ENCODE data around the gene CCDC149. TPM values are rescaled to one million over a fixed set of nuclear protein-coding genes. Genes with fewer than 3 reads are reported as not detected.

Gene CCDC149
- total RNA-seq, 1 donor from 2014 or later, result 8.0 TPM

- Histone ChIP-seq H3K36me3 (ENCODE audit: control insufficient read depth, insufficient read depth, low read length) (no peaks in the 10 kb centered on the region), H3K27me3 (ENCODE audit: control insufficient read depth, insufficient read depth, low read length) (no peaks in the 10 kb centered on the region), H3K4me3 (ENCODE audit: low read depth, low read length) (no peak overlapping the region)
- no peak for DNase-seq (ENCODE audit: low read depth)
- TF ChIP-seq CTCF (IDR thresholded peaks at IDR 0.05; ENCODE audit: insufficient read depth, low read length, poor library complexity, severe bottlenecking), result no peak
Measured at GRCh38 chr4:24897639-24898038, 15.2 kb downstream of the CCDC149 start.

- Histone ChIP-seq H3K27me3 (ENCODE audit: control insufficient read depth, insufficient read depth, low read length) (no peaks in the 10 kb centered on the region), H3K4me3 (ENCODE audit: low read depth, low read length) (no peak overlapping the region), H3K36me3 (ENCODE audit: control insufficient read depth, insufficient read depth, low read length) (no peaks in the 10 kb centered on the region)
- DNase-seq (ENCODE audit: low read depth), result no peak
- TF ChIP-seq CTCF (IDR thresholded peaks at IDR 0.05; ENCODE audit: insufficient read depth, low read length, poor library complexity, severe bottlenecking), result no peak
Measured at GRCh38 chr4:24896977-24897376, 15.9 kb downstream of the CCDC149 start.

- TF ChIP-seq CTCF (IDR thresholded peaks at IDR 0.05; ENCODE audit: insufficient read depth, low read length, poor library complexity, severe bottlenecking), result no peak
- H3K36me3 ChIP-seq (ENCODE audit: control insufficient read depth, insufficient read depth, low read length), result no peaks in the 10 kb centered on the region
- H3K4me3 ChIP-seq (ENCODE audit: low read depth, low read length), result no peak overlapping the region
- DNase-seq (ENCODE audit: low read depth), result no peak
- H3K27me3 ChIP-seq (ENCODE audit: control insufficient read depth, insufficient read depth, low read length), result no peaks in the 10 kb centered on the region
Measured at GRCh38 chr4:24896056-24896455, 16.8 kb downstream of the CCDC149 start.

- no peak for TF ChIP-seq CTCF (IDR thresholded peaks at IDR 0.05; ENCODE audit: insufficient read depth, low read length, poor library complexity, severe bottlenecking)
- no peak overlapping the region for H3K4me3 ChIP-seq (ENCODE audit: low read depth, low read length)
- no peaks in the 10 kb centered on the region for H3K36me3 ChIP-seq (ENCODE audit: control insufficient read depth, insufficient read depth, low read length)
- no peaks in the 10 kb centered on the region for H3K27me3 ChIP-seq (ENCODE audit: control insufficient read depth, insufficient read depth, low read length)
- no peak for DNase-seq (ENCODE audit: low read depth)
Measured at GRCh38 chr4:24895461-24895860, 17.4 kb downstream of the CCDC149 start.

GRCh38 chr4:24894846-24895245 is 18.0 kb downstream of the CCDC149 start:
- no peak for TF ChIP-seq CTCF (IDR thresholded peaks at IDR 0.05; ENCODE audit: insufficient read depth, low read length, poor library complexity, severe bottlenecking)
- no peak for DNase-seq (ENCODE audit: low read depth)
- no peak overlapping the region for H3K4me3 ChIP-seq (ENCODE audit: low read depth, low read length)

GRCh38 chr4:24894243-24894642 is 18.6 kb downstream of the CCDC149 start:
- H3K36me3 ChIP-seq (ENCODE audit: control insufficient read depth, insufficient read depth, low read length), result no peaks in the 10 kb centered on the region
- no peak for DNase-seq (ENCODE audit: low read depth)
- no peaks in the 10 kb centered on the region for H3K27me3 ChIP-seq (ENCODE audit: control insufficient read depth, insufficient read depth, low read length)
- TF ChIP-seq CTCF (IDR thresholded peaks at IDR 0.05; ENCODE audit: insufficient read depth, low read length, poor library complexity, severe bottlenecking), result no peak
- H3K4me3 ChIP-seq (ENCODE audit: low read depth, low read length), result no peak overlapping the region

More at GRCh38 chr4:24894846-24895245, 18.0 kb downstream of the CCDC149 start:
- Histone ChIP-seq H3K36me3 (ENCODE audit: control insufficient read depth, insufficient read depth, low read length) (no peaks in the 10 kb centered on the region), H3K27me3 (ENCODE audit: control insufficient read depth, insufficient read depth, low read length) (no peaks in the 10 kb centered on the region)

Measured in kidney epithelial cell (primary cell).